Right lobe of liver (tissue), 4 donors: ENCODE results near the gene CCNJL.

ENCODE experiments used
- POLR2A ChIP-seq: fragments of 450-650 bp; IDR thresholded peaks from one replicate; pipeline ENCODE4 v1.6.1; 2017; ENCODE audit warnings: antibody characterized with exemption, mild to moderate bottlenecking
- TF ChIP-seq, protein P1 (sequence below), 4 donors: fragments of 200-600 bp in 3 of 4; fragments of 450-650 bp in 1 of 4; IDR thresholded peaks; one replicate each; pipeline versions ENCODE4 v1.5.1 to v1.8.0; 2016 to 2022; ENCODE audit warnings: antibody characterized with exemption in 4 of 4, mild to moderate bottlenecking in 2 of 4
- donor health status: DM: no; HTN: no; CAD: no.
- donor health status: DM: no; HTN: no; CAD: no.
- donor health status: DM: no; HTN: yes; CAD: no.

DNA sequence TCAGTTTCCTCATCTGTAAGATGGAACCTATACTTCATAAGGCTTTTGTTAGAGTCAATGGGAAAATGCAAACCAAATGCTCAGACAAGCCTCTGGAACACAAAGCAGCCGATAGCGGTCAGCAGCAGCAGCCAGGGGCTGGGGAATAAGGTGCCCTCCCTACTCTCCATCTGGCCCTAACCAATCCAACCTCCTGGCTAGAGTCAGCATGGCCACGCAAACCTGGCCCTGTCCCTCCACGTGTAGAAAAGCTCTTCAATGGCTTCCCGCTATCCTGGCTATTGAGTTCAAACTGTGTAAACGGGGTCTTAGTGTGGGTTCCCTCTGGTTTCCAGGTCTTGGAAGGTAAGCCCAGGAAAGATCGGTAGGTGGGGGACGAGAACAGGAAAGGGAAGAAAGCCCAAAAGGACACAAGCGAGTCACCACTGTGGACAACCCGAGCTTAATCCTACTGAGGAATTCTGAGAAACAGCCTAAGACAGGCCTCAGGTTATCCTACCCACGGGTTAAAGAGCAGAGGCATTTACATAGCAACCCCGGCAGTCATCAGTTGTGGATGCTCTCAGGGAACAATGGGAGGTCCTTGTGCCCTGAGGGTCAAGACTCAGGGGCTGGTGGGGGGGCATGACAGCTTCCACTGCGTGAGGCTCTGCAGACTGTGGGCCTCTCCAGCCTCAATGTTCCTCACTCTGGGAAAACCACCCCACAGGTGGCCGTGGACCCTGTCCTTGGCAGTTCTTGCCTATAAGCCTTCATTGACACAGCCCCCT lies 52.2 kb downstream of the CCNJL start:
- TF ChIP-seq, protein P1, sequence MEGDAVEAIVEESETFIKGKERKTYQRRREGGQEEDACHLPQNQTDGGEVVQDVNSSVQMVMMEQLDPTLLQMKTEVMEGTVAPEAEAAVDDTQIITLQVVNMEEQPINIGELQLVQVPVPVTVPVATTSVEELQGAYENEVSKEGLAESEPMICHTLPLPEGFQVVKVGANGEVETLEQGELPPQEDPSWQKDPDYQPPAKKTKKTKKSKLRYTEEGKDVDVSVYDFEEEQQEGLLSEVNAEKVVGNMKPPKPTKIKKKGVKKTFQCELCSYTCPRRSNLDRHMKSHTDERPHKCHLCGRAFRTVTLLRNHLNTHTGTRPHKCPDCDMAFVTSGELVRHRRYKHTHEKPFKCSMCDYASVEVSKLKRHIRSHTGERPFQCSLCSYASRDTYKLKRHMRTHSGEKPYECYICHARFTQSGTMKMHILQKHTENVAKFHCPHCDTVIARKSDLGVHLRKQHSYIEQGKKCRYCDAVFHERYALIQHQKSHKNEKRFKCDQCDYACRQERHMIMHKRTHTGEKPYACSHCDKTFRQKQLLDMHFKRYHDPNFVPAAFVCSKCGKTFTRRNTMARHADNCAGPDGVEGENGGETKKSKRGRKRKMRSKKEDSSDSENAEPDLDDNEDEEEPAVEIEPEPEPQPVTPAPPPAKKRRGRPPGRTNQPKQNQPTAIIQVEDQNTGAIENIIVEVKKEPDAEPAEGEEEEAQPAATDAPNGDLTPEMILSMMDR (IDR thresholded peaks at IDR 0.05): no peak
- no peak for TF ChIP-seq POLR2A
